Measurements from ENCODE around the gene AOAH.

GRCh38 chr7:36562121-36562520 lies 162.2 kb downstream of the AOAH start:
- TF ChIP-seq ARNTL (CRISPR knock-in tag; IDR thresholded peaks at IDR 0.05; ENCODE audit: borderline replicate concordance, low read depth) (no peak), POU6F1 (CRISPR knock-in tag; IDR thresholded peaks at IDR 0.05; ENCODE audit: borderline replicate concordance, low read depth) (no peak), CSRNP3 (CRISPR knock-in tag; IDR thresholded peaks at IDR 0.05) (no peak), ZC3H10 (CRISPR knock-in tag; IDR thresholded peaks at IDR 0.05) (no peak), ZFP3 (CRISPR knock-in tag; IDR thresholded peaks at IDR 0.05) (no peak), OSR1 (CRISPR knock-in tag; IDR thresholded peaks at IDR 0.05) (no peak), ZNF8 (CRISPR knock-in tag; IDR thresholded peaks at IDR 0.05) (no peak), TCF4 (CRISPR knock-in tag; IDR thresholded peaks at IDR 0.05; ENCODE audit: borderline replicate concordance) (no peak), CSDC2 (CRISPR knock-in tag; IDR thresholded peaks at IDR 0.05) (no peak)
- TF ChIP-seq, protein P1, sequence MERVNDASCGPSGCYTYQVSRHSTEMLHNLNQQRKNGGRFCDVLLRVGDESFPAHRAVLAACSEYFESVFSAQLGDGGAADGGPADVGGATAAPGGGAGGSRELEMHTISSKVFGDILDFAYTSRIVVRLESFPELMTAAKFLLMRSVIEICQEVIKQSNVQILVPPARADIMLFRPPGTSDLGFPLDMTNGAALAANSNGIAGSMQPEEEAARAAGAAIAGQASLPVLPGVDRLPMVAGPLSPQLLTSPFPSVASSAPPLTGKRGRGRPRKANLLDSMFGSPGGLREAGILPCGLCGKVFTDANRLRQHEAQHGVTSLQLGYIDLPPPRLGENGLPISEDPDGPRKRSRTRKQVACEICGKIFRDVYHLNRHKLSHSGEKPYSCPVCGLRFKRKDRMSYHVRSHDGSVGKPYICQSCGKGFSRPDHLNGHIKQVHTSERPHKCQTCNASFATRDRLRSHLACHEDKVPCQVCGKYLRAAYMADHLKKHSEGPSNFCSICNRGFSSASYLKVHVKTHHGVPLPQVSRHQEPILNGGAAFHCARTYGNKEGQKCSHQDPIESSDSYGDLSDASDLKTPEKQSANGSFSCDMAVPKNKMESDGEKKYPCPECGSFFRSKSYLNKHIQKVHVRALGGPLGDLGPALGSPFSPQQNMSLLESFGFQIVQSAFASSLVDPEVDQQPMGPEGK (CRISPR knock-in tag; IDR thresholded peaks at IDR 0.05; ENCODE audit: borderline replicate concordance), result no peak

Measured in SK-N-SH treated with all-trans-retinoic acid at 6 μM for 48 hours (cell line).